Measurements from ENCODE around the gene TOMM70.

TOMM70 gene

DNA sequence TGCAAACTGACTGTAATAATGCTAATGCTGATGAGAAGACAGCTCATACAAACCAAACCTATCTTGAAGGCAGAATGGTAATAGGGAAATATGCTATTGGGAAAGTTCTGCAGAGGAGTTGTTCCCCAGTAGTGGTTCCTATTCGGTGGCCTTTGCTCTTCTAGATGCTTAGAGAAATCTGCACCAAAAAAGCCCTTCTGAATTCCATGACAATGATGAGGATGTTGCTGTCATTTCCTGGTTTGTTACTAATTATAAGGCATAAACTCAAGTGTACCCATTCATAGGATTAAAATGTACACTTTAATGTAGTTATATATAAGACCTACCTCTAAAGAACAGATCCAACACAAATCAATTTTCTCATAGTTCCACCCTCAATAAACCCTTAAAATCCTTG is 30.1 kb downstream of the TOMM70 start:
- no peak for DNase-seq (ENCODE audit: low read depth)
- TF ChIP-seq, protein P1, sequence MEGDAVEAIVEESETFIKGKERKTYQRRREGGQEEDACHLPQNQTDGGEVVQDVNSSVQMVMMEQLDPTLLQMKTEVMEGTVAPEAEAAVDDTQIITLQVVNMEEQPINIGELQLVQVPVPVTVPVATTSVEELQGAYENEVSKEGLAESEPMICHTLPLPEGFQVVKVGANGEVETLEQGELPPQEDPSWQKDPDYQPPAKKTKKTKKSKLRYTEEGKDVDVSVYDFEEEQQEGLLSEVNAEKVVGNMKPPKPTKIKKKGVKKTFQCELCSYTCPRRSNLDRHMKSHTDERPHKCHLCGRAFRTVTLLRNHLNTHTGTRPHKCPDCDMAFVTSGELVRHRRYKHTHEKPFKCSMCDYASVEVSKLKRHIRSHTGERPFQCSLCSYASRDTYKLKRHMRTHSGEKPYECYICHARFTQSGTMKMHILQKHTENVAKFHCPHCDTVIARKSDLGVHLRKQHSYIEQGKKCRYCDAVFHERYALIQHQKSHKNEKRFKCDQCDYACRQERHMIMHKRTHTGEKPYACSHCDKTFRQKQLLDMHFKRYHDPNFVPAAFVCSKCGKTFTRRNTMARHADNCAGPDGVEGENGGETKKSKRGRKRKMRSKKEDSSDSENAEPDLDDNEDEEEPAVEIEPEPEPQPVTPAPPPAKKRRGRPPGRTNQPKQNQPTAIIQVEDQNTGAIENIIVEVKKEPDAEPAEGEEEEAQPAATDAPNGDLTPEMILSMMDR (IDR thresholded peaks at IDR 0.05; ENCODE audit: control insufficient read depth, insufficient read depth, low read depth, low read length, missing control alignments): no peak
- H3K4me3 ChIP-seq (ENCODE audit: control insufficient read depth, low read depth, low read length): no peak overlapping the region

DNA sequence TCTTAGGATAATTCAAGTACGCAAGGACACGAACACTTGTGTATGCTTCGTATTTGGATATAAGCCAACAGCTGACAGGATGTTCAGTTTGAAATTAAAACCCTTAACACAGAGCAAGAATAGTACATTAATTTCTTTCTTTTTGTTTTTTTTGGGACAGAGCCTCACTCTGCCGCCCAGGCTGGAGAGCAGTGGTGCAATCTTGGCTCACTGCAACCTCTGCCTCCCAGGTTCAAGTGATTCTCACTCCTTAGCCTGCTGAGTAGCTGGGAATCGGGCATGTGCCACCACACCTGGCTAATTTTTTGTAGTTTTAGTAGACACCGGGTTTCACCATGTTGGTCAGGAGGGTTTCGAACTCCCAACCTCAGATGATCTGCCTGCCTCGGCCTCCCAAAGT is 32.4 kb downstream of the TOMM70 start:
- DNase-seq (ENCODE audit: low read depth): no peak
- TF ChIP-seq, protein P1 (IDR thresholded peaks at IDR 0.05; ENCODE audit: control insufficient read depth, insufficient read depth, low read depth, low read length, missing control alignments): no peak

GRCh38 chr3:100366424-100366823 is 34.5 kb downstream of the TOMM70 start:
- no peak for DNase-seq (ENCODE audit: low read depth)
- TF ChIP-seq, protein P1 (IDR thresholded peaks at IDR 0.05; ENCODE audit: control insufficient read depth, insufficient read depth, low read depth, low read length, missing control alignments): no peak
- H3K4me3 ChIP-seq (ENCODE audit: control insufficient read depth, low read depth, low read length): no peak overlapping the region

More for the DNA sequence above, 32.4 kb downstream of the TOMM70 start:
- H3K4me3 ChIP-seq (ENCODE audit: control insufficient read depth, low read depth, low read length): no peak overlapping the region

- DNase-seq (ENCODE audit: low read depth): no peak
- no peak overlapping the region for H3K4me3 ChIP-seq (ENCODE audit: control insufficient read depth, low read depth, low read length)
- TF ChIP-seq, protein P1 (IDR thresholded peaks at IDR 0.05; ENCODE audit: control insufficient read depth, insufficient read depth, low read depth, low read length, missing control alignments): no peak
Observed at GRCh38 chr3:100364421-100364820, 36.5 kb downstream of the TOMM70 start.

DNA sequence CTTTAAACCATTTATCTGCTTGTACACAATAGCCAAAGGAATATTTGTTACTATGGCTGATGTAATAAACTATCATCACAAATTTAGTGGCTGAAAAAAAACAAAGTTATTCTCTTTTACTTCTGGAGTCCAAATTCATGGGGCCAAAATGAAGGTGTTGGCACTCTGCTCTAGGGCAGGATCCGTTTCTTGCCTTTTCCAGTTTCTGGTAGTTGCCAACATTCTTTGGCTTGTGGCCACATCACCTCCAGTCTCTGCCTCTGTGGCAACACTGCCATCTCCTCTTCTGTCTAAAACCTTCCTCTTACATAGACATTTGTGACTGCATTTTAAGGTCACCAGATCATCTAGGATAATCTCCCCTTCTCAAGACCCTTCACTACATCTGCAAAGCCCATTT is 39.0 kb downstream of the TOMM70 start:
- DNase-seq (ENCODE audit: low read depth): no peak
- H3K4me3 ChIP-seq (ENCODE audit: control insufficient read depth, low read depth, low read length): no peak overlapping the region
- TF ChIP-seq, protein P1 (IDR thresholded peaks at IDR 0.05; ENCODE audit: control insufficient read depth, insufficient read depth, low read depth, low read length, missing control alignments): no peak

- DNase-seq (ENCODE audit: low read depth): no peak
- no peak overlapping the region for H3K4me3 ChIP-seq (ENCODE audit: control insufficient read depth, low read depth, low read length)
- TF ChIP-seq, protein P1 (IDR thresholded peaks at IDR 0.05; ENCODE audit: control insufficient read depth, insufficient read depth, low read depth, low read length, missing control alignments): no peak
Observed at GRCh38 chr3:100360757-100361496, 40.0 kb downstream of the TOMM70 start.
